ENCODE data around the gene GOLGA1.

GOLGA1 gene

GRCh38 chr9:124877021-124877782 lies 63.7 kb downstream of the GOLGA1 start:
- no peak overlapping the region for H3K4me3 ChIP-seq (ENCODE audit: low read depth, low read length)
- no peak for DNase-seq (ENCODE audit: low read depth)
- no peak for TF ChIP-seq CTCF (IDR thresholded peaks at IDR 0.05; ENCODE audit: low read depth, low read length, missing control alignments)

GRCh38 chr9:124875501-124875900 lies 65.4 kb downstream of the GOLGA1 start:
- no peak for TF ChIP-seq CTCF (IDR thresholded peaks at IDR 0.05; ENCODE audit: low read depth, low read length, missing control alignments)
- H3K4me3 ChIP-seq (ENCODE audit: low read depth, low read length), result no peak overlapping the region
- DNase-seq (ENCODE audit: low read depth), result no peak

- TF ChIP-seq CTCF (IDR thresholded peaks at IDR 0.05; ENCODE audit: low read depth, low read length, missing control alignments), result no peak
- no peak overlapping the region; the same call in 1 of the 2 replicates for H3K4me3 ChIP-seq (ENCODE audit: low read depth, low read length)
- DNase-seq (ENCODE audit: low read depth), result no peak
Measured at GRCh38 chr9:124873664-124874063, 67.2 kb downstream of the GOLGA1 start.

- peak overlapping the region; percentile 99 for H3K4me3 ChIP-seq (ENCODE audit: low read depth, low read length)
- DNase-seq (ENCODE audit: low read depth), result no peak
- no peak for TF ChIP-seq CTCF (IDR thresholded peaks at IDR 0.05; ENCODE audit: low read depth, low read length, missing control alignments)
Measured at GRCh38 chr9:124871156-124871561, 69.7 kb downstream of the GOLGA1 start.

- H3K4me3 ChIP-seq (ENCODE audit: low read depth, low read length), result peak overlapping the region; percentile 99
- DNase-seq (ENCODE audit: low read depth), result no peak
- TF ChIP-seq CTCF (IDR thresholded peaks at IDR 0.05; ENCODE audit: low read depth, low read length, missing control alignments), result no peak
Measured at GRCh38 chr9:124870723-124871122, 70.2 kb downstream of the GOLGA1 start.

- DNase-seq (ENCODE audit: low read depth), result peak; percentile 80
- peak overlapping the region; percentile 99 for H3K4me3 ChIP-seq (ENCODE audit: low read depth, low read length)
- TF ChIP-seq CTCF (IDR thresholded peaks at IDR 0.05; ENCODE audit: low read depth, low read length, missing control alignments), result no peak
Measured at GRCh38 chr9:124869986-124870560, 70.8 kb downstream of the GOLGA1 start.

Measured in GM12864 (cell line).